GM12874 (cell line): Measurements from ENCODE around the gene TRIP11.

Experiments used
- TF ChIP-seq, protein P1 (sequence below): IDR thresholded peaks from 2 replicates; pipeline ENCODE4 v1.5.1; 2011; ENCODE audit warnings: low read depth, mild to moderate bottlenecking, control low read depth, low read length, moderate library complexity; ENCODE audit not compliant: insufficient read depth

TRIP11 gene

DNA sequence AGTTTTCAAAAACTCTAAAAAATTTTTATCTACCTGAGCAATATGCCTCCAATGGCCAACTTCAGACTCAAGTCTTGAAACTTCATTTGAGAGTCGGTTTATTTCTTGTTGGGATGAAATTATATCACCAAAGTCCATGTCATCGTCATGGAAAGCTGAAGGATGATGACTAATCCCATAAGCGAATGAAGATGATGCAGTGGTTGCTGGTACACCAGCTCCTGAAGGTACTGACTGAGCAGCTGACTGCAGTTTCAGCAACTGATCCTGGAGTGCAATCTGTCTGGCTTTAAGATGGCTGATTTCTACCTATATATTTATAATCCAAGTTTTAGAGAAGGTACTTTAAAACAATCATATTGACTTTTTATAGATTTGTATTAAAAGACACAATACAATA lies 18.3 kb downstream of the TRIP11 start:
- TF ChIP-seq, protein P1, sequence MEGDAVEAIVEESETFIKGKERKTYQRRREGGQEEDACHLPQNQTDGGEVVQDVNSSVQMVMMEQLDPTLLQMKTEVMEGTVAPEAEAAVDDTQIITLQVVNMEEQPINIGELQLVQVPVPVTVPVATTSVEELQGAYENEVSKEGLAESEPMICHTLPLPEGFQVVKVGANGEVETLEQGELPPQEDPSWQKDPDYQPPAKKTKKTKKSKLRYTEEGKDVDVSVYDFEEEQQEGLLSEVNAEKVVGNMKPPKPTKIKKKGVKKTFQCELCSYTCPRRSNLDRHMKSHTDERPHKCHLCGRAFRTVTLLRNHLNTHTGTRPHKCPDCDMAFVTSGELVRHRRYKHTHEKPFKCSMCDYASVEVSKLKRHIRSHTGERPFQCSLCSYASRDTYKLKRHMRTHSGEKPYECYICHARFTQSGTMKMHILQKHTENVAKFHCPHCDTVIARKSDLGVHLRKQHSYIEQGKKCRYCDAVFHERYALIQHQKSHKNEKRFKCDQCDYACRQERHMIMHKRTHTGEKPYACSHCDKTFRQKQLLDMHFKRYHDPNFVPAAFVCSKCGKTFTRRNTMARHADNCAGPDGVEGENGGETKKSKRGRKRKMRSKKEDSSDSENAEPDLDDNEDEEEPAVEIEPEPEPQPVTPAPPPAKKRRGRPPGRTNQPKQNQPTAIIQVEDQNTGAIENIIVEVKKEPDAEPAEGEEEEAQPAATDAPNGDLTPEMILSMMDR, result no peak

DNA sequence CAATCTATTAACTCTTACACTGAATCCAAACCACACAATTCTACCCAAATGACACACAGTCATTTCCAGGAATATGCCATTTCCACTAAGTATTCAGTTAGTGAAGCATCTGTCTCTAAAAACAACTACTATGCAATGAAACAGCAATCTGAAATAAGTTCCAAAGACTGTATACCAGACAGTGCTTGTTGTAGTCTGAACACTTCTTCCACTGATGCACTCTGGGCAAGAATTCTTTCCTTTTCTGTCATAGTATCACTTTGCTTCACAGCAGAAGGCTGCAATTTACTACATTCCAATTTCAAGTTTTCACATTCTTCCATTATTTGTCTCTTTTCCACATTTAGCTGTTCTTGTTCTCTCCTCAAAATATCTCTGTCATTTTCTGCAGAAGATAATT lies 25.8 kb downstream of the TRIP11 start:
- TF ChIP-seq, protein P1, result no peak

DNA sequence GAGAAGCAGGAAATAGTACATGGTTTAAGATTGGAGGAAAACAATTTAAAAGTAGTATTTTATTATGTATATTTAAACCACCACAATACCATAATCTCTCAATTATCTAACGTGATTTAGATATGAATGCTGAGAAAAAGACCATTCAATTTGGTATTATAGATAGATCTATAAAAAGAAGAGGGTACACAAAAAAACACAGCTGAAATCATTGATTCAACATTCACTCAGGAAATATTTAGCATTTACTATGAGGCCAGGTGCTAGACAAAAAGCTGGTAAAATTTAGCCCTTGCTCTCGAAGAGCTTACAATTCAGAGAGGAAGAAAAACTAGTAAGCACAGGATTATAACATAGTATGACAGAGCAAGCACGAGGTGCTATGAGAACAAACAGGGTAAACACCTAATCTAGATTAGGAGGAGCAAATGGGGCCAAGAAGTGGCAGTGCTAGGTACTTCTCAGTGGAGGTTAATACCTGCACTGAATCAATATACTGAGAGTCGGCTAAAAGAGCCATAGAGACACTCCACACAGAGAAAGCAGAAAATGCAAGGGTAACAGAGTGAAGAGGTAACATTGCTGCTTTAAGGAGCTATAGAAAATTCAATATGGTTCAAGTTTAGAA lies 27.6 kb downstream of the TRIP11 start:
- TF ChIP-seq, protein P1, result no peak

DNA sequence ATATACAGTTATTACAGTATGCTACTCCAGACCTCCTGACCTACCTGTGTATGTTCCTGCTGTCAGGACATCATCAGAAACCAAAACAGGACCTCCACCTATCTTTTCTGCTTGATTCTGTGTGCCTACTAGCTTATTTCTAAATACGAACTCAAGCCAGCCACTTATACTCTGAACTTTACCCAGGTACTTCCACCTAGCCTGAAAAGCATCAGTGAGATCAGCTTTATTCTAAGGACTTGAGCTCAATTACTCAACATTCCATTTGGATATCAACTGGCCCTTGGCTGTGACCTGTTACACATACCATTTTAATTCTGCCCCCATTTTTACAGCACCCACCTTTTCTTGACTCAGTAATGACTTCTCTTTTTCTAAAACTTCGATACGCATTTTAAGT lies 29.2 kb downstream of the TRIP11 start:
- TF ChIP-seq, protein P1, result no peak

DNA sequence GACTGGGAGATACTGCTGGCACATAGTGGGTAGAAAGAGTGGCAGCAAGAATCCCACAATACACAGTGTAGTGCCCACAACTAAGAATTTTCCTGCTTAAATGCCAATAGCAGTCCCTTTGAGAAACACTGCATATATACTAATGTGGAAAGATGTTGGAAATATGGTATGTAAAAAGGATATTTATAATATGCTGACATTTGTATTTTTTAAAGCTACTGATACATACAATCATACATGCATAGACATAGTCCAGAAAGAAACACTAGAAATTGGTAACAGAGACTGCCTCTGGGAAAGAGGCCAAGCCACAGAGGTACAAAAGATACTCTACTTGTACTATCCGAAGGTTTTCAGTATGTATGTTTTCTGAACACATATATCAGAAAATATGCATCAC lies 30.3 kb downstream of the TRIP11 start:
- TF ChIP-seq, protein P1, result no peak

DNA sequence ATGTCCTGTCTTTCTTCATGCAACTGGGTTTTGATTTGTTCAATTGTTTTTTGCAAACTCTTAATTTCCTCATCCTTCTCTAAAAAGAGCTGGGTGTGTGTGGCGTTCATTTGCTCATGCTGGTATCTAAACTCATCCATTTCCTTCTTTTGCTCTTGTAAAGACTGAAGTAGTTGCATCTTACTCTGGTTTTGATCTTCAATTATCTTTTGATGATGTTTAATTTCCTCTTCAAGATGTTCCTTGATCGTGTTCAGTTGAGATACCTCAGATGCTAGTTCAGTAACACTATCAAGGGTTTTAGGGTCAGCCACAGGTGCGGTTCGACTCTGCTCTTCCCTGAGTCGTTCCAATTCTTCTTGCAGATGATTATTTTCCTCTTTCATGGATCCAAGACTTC lies 34.8 kb downstream of the TRIP11 start:
- TF ChIP-seq, protein P1, result no peak

DNA sequence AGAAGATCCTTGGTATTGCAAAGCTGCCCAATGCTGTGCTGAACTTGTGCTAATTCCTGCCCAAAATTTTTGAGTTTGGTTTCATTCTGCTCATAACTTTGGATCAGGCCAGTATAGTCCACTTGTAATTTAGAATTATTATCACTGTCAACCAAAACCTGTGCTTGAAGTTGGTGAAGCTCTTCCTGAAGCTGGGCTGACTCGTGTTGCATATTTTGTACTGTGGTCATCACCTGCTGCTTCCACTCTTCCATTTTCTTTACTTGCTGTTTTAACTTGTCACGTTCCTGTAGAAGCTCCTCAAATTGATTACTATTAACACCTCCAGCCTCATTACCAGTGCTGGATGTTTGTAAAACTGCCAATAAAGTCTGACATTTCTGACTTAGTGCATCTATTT lies 35.8 kb downstream of the TRIP11 start:
- TF ChIP-seq, protein P1, result no peak
